GM18951 (cell line): ENCODE data around the gene MTIF2.
"Not testable (repeated sequence)": the region's sequence is repeated elsewhere in the genome, so short reads cannot be mapped to it uniquely, and the experiment has no call there.

ENCODE experiments used
- POLR2A ChIP-seq: IDR thresholded peaks from 4 replicates; pipeline ENCODE4 v1.6.1; 2011; ENCODE audit warnings: mild to moderate bottlenecking; ENCODE audit not compliant: insufficient read length, insufficient read depth; ENCODE audit errors: extremely low read depth
- in situ Hi-C: fragments of 300-500 bp; cut with MboI; formaldehyde crosslinking; loops from one replicate; pipeline ENCODE4 v1.12.0; 2022; ENCODE audit warnings: low sequenced_read_pairs, mixed read lengths, inconsistent platforms; ENCODE audit not compliant: unreplicated experiment

The MTIF2 gene

GRCh38 chr2:55268907-55269644 is at the start of gene MTIF2:
MTIF2 (minus strand) TSS chr2:55269231; CDS start chr2:55263858, 5,373 bp downstream.
- peak; percentile 96 for TF ChIP-seq POLR2A
- in situ Hi-C loops = no loop called here

GRCh38 chr2:55314985-55315384 is 46.0 kb upstream of the MTIF2 start:
- in situ Hi-C loops = no loop called here
- no peak for TF ChIP-seq POLR2A

- TF ChIP-seq POLR2A = no peak
- in situ Hi-C loops = no loop called here
Observed at GRCh38 chr2:55311444-55311870, 42.4 kb upstream of the MTIF2 start.

- in situ Hi-C loops = no loop called here
- no peak for TF ChIP-seq POLR2A
Observed at GRCh38 chr2:55309446-55309845, 40.4 kb upstream of the MTIF2 start.

- no peak for TF ChIP-seq POLR2A
- in situ Hi-C loops = no loop called here
Observed at GRCh38 chr2:55302241-55302640, 33.2 kb upstream of the MTIF2 start.

- in situ Hi-C loops = no loop called here
- no peak for TF ChIP-seq POLR2A
Observed at GRCh38 chr2:55301277-55301676, 32.2 kb upstream of the MTIF2 start.

- no peak for TF ChIP-seq POLR2A
- in situ Hi-C loops = no loop called here
Observed at GRCh38 chr2:55296393-55296792, 27.4 kb upstream of the MTIF2 start.

- in situ Hi-C loops = no loop called here
- TF ChIP-seq POLR2A = no peak
Observed at GRCh38 chr2:55283083-55283482, 14.1 kb upstream of the MTIF2 start.

GRCh38 chr2:55282110-55282917 is 13.3 kb upstream of the MTIF2 start:
- peak; percentile 93 for TF ChIP-seq POLR2A
- in situ Hi-C loops = no loop called here

GRCh38 chr2:55280851-55281546 is 12.0 kb upstream of the MTIF2 start:
- in situ Hi-C loops = not testable (repeated sequence)

GRCh38 chr2:55279859-55280424 is 10.9 kb upstream of the MTIF2 start:
- in situ Hi-C loops = not testable (repeated sequence)

GRCh38 chr2:55279214-55279835 is 10.3 kb upstream of the MTIF2 start:
- in situ Hi-C loops = not testable (repeated sequence)

- TF ChIP-seq POLR2A = no peak
- in situ Hi-C loops = no loop called here
Observed at GRCh38 chr2:55277310-55277709, 8.3 kb upstream of the MTIF2 start.

- in situ Hi-C loops = not testable (repeated sequence)
Observed at GRCh38 chr2:55274346-55274745, 5.3 kb upstream of the MTIF2 start.
